Activated CD4-positive, alpha-beta T cell treated with anti-CD3 and anti-CD28 coated beads for 4 hours (primary cell): ENCODE measurements around the gene UBFD1.
A peak's percentile ranks its signal among the peaks of the same experiment; 100 is the strongest.
"Not testable (repeated sequence)": the region's sequence is repeated elsewhere in the genome, so short reads cannot be mapped to it uniquely, and the experiment has no call there.

ENCODE experiments used
- DNase-seq, 2 donors: peaks; one replicate each; pipeline ENCODE4 v3.0.0-alpha.2; 2020

The UBFD1 gene, protein sequence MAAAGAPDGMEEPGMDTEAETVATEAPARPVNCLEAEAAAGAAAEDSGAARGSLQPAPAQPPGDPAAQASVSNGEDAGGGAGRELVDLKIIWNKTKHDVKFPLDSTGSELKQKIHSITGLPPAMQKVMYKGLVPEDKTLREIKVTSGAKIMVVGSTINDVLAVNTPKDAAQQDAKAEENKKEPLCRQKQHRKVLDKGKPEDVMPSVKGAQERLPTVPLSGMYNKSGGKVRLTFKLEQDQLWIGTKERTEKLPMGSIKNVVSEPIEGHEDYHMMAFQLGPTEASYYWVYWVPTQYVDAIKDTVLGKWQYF

DNA sequence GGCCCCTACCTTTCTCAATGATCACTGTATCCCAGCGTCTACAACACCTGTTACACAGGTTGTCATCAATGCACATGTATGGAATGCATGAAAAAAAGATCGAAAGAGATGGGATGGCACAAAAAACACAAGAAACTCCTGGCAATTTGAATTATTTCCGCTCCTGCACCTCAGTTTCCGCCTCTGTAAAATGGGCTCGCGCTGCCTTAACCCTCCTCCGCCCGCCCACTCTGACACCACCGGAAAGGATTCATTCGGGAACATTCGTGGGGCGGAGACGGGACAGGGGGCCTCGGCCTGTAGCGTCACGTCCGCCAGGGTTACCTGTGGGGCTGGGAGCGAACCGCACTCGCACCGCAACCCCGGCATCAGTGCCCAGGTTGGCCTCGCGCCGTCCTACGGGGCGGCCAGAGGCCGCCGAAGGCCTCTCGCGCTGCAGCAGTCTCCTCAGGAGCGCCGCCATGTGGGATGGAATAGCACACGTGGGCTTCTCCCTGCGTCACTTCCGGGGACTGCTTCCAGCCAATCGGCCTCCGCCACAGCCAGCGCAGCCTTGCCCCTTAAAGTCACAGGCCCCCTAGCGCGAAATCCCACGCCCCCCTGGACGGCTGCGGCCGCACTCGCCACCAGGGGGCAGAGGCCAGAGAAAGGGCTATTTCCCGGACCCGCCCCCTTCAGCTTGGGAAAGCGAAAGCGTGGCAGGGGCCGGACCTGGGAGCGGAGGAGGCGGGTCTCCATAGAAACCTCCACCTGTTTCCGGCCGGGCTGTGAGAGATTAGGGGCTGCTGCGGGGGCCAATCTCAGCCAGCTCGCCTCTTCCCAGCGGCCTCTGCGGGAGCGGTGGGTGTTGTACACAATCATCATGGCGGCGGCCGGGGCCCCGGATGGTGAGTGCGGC lies at the start of gene UBFD1, which contains the start of gene EARS2:
TSS of gene UBFD1 (plus strand) at position 847 of the 898 bp plus-strand sequence. CDS start at position 863, 16 bp downstream.
TSS of gene EARS2 (minus strand) at position 470 of the 898 bp plus-strand sequence. CDS start at position 463, 7 bp downstream.
- peak; percentile 95 to 96 for DNase-seq

DNA sequence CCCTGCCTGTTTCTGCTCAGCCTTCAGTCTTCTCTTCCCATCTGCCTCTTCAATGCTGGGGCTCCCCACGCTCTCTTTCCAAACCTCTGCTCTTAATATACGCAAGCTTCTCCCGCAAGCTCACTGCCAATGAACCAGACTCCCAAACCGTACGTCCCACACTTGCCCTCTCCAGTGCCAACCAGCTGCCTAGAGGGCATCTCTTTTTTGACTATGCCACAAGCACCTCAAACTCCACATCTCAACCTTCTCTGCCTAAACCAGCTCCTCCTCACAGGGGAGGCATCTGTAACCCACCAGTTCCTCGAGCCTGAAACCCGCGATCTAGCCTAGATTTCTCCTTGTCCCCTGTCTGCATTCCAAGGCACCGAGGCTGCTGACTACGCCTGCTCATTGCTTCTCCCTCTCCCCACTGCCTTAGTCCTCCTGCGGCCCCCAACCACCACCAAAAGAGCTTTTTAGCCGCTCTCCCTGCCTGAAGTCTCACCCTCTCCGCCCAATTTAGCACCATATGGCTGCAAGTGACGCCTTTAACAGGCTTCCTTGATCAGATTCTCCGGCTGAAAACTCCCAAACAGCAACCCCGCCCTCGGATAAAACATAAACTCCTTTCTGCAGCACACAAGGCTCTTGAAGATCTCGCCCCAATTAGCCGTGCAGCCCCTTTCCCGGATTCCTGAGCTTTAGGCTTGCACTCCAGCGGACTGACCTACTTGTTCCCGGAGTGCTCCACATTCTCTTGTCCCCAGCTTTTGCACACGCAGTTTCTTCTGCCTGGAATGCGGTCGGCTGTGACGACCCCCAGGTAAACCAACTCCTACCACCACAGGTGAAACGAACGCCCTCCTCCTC lies 48.7 kb upstream of the UBFD1 start:
- no peak for DNase-seq

DNA sequence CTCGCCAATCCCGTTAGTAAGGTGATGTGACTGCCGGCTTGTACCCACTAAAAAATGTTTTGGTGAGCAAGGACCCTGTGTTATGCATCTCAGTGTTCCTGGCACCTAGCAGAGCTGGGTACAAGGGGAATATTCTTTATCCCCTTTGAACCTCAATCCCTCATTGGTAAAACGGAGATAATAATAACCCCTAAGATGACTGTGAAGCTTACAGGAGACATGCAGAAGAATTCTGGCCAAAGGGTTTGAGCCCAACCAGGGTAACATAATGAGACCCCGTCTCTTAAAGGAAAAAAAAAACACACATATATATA lies 48.1 kb upstream of the UBFD1 start:
- DNase-seq, result no peak

DNA sequence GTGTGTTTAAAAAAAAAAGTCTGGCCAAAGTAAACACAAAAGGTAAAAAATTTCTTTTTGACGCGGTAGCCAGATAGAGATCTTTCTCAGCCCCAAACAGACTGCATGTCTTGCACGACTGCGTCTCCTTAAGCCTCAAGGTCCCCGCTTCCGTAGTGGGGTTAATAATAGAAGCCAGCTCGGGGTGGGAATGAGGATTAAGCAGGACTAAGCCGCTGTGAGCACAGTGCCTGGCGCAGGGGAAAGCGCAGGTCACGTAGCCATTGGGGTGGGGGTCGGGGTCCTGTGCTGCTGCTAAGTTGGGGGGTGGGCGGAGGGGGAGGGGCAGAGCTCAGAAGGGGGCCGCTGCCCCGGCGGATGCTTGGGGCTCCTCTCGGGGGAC lies 47.8 kb upstream of the UBFD1 start:
- DNase-seq, result peak; percentile 12 to 15

DNA sequence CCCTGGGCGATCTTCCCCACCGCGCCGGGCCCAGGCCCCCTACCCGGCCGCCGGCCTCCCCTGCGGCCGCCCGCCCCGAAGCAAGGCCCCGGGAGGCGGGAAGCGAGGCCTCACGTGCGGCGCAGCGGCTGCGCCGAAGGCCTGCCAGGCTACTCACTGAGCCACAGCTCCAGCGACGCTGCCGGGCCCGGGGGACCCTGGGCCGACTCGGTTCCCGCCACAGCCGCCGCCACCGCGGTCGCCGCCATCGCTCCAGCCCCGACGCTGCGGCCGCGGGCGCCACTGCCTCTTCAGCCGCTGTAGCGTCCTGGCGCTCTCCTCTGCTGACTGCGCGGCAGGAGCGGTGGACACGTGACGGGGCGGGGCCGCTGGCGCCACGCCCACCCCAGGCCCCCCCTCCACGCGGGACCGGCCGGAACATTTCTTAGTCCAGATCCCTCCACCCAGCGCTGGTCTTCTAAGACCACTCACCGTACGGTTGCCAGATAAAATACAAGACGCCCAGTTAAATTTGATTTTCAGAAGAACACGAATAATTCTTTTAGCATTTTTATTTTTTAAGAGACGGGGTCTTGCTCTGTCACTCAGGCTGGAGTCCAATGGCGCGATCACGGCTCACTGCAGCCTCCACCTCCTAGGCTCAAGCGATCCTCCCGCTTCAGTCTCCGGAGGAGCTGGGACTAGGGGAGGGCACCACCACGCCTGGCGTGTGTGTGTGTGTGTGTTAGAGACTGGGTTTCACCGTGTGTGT lies 47.2 kb upstream of the UBFD1 start, which contains the start of gene GGA2:
TSS of gene GGA2 (minus strand) at position 331 of the 751 bp plus-strand sequence. CDS start at position 248, 83 bp downstream.
- DNase-seq, result peak; percentile 74 to 75

DNA sequence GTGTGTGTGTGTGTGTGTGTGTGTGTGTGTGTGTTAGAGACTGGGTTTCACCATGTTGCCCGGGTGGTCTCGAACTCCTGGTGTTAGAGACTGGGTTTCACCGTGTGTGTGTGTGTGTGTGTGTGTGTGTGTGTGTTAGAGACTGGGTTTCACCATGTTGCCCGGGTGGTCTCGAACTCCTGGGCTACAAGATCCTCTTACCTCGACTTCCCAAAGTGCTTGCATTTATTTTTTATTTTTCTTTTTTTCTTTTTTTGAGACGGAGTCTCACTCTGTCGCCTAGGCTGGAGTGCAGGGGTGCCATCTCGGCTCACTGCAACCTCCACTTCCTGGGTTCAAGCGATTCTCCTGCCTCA lies 46.6 kb upstream of the UBFD1 start:
- not testable (repeated sequence) for DNase-seq

DNA sequence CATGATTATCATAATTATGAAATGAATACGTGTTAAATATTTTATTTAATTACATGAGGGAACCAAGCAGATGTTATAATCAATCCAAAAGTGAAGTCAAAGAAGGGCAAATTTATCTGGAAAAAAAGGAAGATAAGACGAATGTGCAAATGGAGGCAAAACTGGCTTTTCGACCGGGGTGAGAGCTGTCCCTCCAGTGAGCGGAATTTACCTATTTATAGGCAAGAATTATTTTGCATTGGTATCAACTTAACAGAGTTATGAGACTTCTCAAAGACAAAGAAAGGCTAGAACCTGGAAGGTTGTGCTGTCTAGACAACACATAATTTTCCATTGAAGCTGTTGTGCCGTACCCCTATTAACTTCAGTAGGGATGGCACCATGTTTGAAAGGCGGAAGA lies 45.8 kb upstream of the UBFD1 start:
- DNase-seq, result no peak

DNA sequence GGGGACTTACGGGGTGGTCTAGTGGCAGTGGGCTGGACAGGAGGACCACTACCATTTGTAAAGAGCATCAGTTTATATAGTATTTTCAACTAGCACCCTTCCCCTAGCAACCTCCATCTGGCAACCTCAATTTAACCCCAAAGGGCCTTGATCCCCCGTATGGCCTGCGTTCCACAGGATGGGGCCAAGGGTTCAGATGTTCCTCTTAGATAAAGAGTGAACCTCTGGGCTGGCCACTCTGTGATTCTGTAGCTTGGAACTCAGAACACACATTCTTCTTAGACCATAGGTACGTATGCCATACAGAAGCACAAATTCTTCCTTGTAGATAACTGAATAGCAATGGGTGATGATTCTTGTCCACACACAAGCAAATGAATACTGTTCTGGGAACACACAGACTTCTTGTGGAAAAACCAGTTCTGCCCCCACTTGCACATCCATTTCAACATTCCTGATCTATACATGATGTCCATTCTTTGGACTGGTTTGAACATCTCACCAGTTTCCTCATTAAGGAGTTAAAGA lies 45.3 kb upstream of the UBFD1 start:
- DNase-seq, result no peak

DNA sequence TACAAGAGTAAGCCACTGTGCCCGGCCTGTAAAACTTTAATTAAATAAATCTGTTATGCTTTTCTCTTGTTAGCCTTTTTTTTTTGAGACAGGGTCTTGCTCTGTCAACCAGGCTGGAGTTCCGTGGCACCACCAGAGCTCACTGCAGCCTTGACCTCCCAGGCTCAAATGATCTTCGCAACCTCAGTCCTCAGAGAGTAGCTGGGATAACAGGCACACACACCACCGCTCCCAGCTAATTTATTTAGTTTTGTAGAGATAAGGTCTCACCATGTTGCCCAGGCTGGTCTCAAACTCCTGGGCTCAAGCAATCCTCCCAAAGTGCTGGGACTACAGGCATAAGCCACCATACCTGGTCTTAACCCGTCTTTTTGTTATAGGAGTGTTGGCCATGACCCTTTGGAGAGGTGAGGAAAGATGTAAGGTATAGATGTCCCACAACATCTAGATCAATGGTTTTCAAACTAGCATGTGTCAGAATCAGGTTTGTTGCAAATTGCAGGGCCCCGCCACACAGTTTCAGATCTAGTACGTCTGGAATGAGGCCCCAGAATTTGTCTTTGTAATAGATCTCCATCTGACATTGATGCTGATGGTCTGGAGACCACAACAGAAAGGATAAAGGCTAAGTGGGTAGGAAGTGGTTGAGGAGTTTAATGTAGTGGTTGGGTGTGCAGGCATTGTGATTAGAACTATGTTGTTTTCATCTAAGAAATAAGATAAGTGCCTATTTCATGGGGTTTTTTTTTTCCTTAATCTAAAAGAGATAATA lies 43.0 kb upstream of the UBFD1 start:
- no peak for DNase-seq

DNA sequence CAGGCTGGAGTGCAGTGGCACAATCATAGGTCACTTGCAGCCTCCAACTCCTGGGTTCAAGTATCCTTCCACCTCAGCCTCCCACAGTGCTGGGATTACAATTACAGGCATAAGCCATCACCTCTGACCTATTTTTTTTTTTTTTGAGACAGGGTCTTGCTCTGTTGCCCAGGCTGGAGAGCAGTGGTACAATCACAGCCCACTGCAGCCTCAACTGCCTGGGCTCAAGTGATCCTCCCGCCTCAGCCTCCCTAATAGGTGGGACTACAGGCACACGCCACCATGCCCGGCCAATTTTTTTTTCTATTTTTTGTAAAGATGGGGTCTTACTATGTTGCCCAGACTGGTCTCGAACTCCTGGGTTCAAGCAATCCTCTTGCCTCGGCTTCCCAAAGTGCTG lies 41.6 kb upstream of the UBFD1 start:
- no peak for DNase-seq

DNA sequence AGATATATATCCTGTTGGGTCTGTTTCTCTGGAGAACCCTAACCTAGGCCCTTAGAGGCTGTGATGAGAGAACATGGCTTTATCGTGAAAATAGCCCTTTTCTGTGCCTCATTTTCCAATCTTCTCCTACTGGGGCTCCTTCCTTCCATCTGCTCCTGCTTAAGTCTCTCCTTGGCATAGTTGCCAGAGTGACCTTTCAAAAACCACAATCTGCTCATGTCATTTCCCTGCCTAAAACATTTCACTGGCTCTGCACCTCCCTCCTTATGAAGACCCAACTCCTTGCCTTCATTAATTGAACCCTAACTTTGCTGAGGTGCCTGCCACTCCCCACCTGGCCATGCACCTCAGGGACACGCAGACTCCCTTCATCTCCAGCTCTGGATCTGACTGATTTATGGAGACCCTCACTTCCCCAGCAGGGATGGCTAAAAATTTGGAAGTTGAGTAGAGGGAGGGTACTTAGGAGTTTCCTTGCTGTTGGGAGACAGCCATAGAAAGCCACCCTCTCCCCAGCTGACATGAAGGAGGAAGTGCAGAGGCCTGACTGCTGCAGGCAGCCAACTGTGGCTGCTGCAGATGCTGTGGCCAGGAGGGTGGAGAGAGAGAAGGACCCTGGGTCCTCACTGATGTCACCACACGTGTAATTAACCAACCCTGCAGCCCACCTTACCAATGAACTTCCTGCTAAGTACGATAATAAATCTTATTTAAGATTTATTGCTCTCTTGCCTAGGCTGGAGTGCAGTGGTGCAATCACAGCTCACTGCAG lies 41.0 kb upstream of the UBFD1 start:
- DNase-seq, result no peak

DNA sequence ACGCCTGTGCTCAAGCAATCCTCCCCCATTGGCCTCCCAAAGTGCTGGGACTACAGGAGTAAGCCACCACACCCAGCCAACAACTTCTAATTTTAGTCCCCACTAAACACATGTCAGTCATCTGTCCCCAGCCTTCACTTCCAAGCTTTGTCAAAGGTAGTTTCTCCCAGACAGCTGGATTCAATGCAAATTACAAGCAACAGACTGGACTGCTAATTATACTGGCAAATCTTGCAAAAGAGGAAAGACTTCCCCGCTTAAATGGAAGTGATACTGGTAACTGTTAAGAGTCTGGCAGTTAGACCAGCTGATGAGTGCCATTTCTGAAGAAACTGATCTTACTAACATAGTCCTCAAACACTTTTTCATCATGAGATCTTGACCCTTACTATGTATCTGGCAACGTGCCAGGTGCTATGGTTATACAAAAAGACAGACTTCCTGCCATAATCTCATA lies 39.1 kb upstream of the UBFD1 start:
- DNase-seq, result no peak

DNA sequence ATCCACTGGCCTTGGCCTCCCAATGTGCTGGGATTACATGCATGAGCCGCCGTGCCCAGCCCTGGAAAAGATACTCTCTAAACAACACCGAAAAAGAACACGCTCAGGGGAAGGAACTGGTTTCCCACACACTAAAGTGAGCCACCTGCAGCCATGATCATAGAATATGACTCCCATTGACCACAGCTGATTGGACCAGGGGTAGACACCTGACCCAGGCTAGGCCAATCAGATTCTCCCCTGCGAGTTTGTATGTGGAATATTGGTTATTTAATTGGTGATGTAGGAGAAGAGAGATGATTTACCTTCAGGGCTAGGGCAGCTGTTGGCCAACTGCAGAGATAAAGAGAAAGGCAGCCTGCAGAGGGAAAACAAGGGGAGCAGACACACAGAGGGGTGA lies 38.2 kb upstream of the UBFD1 start:
- no peak for DNase-seq

DNA sequence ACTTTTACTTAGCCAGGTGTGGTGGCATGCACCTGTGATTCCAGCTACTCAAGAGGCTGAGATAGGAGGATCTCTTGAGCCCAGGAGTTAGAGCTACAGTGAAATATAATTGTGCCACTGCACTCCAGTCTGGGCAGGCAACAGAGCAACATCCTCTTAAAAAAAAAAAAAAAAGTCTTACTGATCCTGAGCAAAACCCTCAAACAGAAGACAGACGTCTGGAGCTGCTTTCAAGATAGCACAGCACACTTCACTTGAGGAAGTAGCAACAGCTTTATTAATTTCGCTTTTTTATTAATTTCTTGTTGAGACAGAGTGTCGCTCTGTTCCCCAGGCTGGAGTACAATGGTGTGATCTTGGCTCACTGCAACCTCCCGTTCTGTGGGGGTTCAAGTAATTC lies 37.0 kb upstream of the UBFD1 start:
- no peak for DNase-seq

DNA sequence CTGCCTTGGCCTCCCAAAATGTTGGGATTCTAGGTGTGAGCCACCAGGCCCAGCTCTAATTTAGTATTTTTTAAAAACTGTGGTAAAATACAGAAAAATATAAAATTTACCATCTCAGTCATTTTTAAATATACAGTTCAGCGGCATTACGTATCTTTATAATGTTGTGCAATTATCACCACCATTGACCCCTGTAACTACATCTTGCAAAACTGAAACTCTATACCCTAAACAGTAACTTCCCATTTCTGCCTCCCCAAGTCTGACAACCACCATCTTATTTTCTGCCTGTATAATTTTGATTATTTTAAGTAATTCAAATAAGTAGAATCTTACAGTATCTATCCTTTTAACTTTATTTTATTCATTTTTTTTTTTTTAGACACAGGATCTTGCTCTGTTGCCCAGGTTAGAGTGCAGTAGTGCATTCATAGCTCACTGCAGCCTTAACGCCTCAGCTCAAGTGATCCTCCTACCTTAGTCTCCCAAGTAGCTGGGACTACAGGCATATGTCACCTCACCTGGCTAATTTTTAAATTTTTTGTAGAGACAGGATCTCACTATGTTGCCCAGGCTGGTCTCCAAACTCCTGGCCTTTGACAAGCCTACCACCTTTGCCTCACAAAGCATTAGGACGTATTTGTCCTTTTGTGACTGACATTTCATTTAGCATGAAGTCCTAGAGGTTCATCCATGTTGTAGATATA lies 36.3 kb upstream of the UBFD1 start:
- no peak for DNase-seq

DNA sequence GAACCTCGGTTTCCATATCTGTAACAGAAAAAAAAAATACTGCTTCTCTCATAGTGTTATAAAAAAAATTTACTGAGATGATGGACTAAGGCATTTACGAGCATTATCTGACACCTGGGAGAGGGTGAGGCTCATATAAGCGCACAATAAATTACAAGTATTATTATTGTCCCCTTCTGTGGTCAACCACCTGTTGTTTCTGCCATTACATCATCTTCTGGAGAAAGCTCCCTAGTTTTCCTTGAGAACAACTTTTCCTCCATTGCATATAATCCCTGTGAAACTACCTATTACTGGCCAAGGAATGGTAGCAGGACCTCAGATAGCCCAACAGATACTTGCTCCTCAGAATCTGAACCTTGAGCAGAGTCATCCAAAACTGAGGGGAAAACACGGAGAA lies 35.6 kb upstream of the UBFD1 start:
- no peak for DNase-seq

DNA sequence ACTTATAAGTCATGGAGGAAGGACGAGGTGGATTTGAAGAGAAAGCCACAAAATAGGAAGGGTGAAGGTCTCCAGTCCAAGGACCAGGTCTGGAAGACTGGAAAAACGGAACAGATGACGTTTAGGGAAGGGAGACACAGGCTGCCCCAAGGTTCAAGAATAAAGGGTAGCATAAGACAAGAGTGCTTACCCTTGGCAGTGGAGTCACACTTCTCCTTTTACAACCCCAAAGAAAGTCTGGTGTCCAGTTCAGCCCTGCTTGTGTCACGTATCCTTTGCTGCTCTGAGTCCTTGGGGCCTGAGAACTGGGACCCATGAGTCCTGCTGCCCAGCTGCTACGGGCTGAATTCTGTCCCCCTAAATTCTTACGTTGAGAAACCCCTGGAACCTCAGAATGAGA lies 34.2 kb upstream of the UBFD1 start:
- DNase-seq, result no peak

DNA sequence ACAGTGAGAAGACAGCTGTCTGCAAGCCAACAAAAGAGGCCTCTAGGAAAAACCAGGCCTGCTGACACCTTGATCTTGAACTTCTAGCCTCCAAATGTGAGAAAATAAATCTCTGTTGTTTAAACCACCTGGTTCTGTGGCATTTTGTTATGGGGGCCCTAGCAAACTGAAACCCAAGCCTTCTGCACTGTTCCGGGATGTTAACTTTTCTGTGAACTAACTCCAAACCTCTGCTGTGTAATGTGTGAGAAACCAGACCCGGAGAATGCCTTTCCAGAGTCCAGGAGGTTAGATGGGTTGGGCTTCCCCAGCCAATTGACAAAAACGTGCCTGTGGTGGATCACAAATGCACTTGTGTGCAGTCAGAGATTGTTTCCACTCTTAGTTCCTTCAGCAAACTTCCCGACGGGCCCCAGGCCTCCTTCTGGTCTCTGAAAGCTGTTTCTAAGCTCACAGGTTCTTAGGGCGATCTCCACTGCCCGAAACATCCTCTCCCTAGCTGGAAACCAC lies 33.6 kb upstream of the UBFD1 start:
- DNase-seq, result no peak

DNA sequence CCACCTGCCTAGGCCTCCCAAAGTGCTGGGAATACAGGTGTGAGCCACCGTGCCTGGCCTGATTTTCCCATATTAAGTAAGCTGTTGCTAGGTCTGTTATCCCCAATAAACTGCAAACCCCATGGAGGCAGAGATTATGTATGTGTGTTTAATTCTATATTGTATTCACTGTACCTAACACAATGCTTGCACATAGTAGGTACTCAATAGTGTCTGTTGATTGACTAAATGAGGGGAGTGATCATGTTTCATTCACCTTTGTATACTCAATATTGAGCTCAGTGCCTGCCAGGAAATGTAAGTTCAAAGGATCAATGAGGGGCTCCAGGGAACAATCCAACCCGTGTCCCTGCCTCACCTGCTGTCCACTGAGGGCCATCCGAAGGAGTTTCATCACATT lies 32.6 kb upstream of the UBFD1 start:
- DNase-seq, result no peak
